Measurements from ENCODE around the gene TMEM158. TPM values are rescaled to one million over a fixed set of nuclear protein-coding genes. Genes with fewer than 3 reads are reported as not detected.

TMEM158 gene
- total RNA-seq, 1 experiment from 2014 or later, result 7.3 TPM

Other genes starting within 250 kb of the TMEM158 start
- not detected for gene CLEC3B, start 200.0 kb downstream of the TMEM158 start, total RNA-seq (2021; ENCODE audit: unreplicated experiment)
- gene CDCP1, start 79.9 kb downstream of the TMEM158 start, total RNA-seq (2021; ENCODE audit: unreplicated experiment), result 47.8 TPM
- 15.6 TPM for gene LARS2, start 162.3 kb upstream of the TMEM158 start, total RNA-seq (2021; ENCODE audit: unreplicated experiment)

Data from Panc1 (cell line).